Neuronal stem cell (in vitro differentiated cells): ENCODE data around the gene KANSL1.
"Not testable (repeated sequence)": the region's sequence is repeated elsewhere in the genome, so short reads cannot be mapped to it uniquely, and the experiment has no call there.

Experiments
- DNase-seq: peaks from one replicate; pipeline ENCODE4 v3.0.0-alpha.2; 2013; ENCODE audit warnings: low spot score
- H2AFZ ChIP-seq: one replicate; pipeline ENCODE4 v1.6.1; 2013; ENCODE audit warnings: mild to moderate bottlenecking, low read length, inconsistent platforms
- H2AK5ac ChIP-seq: 2 replicates; pipeline ENCODE4 v1.6.1; 2013; ENCODE audit warnings: low read depth, mild to moderate bottlenecking, inconsistent platforms, low read length, moderate library complexity, mixed read lengths
- H2BK120ac ChIP-seq: 2 replicates; pipeline ENCODE4 v1.6.1; 2013; ENCODE audit warnings: low read depth, mild to moderate bottlenecking, inconsistent platforms, low read length, moderate library complexity, mixed read lengths
- H2BK12ac ChIP-seq: one replicate; pipeline ENCODE4 v1.6.1; 2013; ENCODE audit warnings: low read length, inconsistent platforms
- H2BK15ac ChIP-seq: 2 replicates; pipeline ENCODE4 v1.6.1; 2013; ENCODE audit warnings: mild to moderate bottlenecking, low read length, inconsistent platforms, mixed read lengths
- H2BK5ac ChIP-seq: one replicate; pipeline ENCODE4 v1.6.1; 2013; ENCODE audit warnings: inconsistent platforms, mild to moderate bottlenecking, low read length, moderate library complexity
- H3K14ac ChIP-seq: one replicate; pipeline ENCODE4 v1.6.1; 2013; ENCODE audit warnings: low read length, inconsistent platforms
- H3K18ac ChIP-seq: 2 replicates; pipeline ENCODE4 v1.6.1; 2013; ENCODE audit warnings: low read length, inconsistent platforms
- H3K23ac ChIP-seq: 2 replicates; pipeline ENCODE4 v1.6.1; 2013; ENCODE audit warnings: low read depth, mild to moderate bottlenecking, mixed read lengths, low read length, inconsistent platforms; ENCODE audit not compliant: poor library complexity
- H3K27ac ChIP-seq: replicated peaks from 3 replicates; pipeline ENCODE4 v1.5.1; 2013; ENCODE audit warnings: low read length, inconsistent platforms
- H3K27me3 ChIP-seq, 3 experiments: 2 replicates each; pipeline ENCODE4 v1.6.1; 2013; ENCODE audit warnings: low read length in 3 of 3, mild to moderate bottlenecking in 2 of 3, inconsistent platforms in 1 of 3, low read depth in 1 of 3, mixed read lengths in 1 of 3, moderate library complexity in 1 of 3; ENCODE audit not compliant: control insufficient read depth in 3 of 3, insufficient read depth in 3 of 3
- H3K36me3 ChIP-seq, 2 donors: replicated peaks in 1 of 2; 2 replicates each; pipeline ENCODE4 v1.6.1; 2013; ENCODE audit warnings: low read length in 2 of 2; ENCODE audit not compliant: control insufficient read depth in 2 of 2, insufficient read depth in 2 of 2
- H3K4ac ChIP-seq: 2 replicates; pipeline ENCODE4 v1.6.1; 2013; ENCODE audit warnings: inconsistent platforms, mild to moderate bottlenecking, low read length, moderate library complexity
- H3K4me1 ChIP-seq, 2 donors: 1 replicate in 1 of 2; 2 replicates in 1 of 2; pipeline ENCODE4 v1.6.1; 2013; ENCODE audit warnings: low read length in 2 of 2, low read depth in 1 of 2; ENCODE audit not compliant: control insufficient read depth in 2 of 2, insufficient read depth in 1 of 2
- H3K4me2 ChIP-seq: one replicate; pipeline ENCODE4 v1.6.1; 2013; ENCODE audit warnings: mild to moderate bottlenecking, low read length, inconsistent platforms; ENCODE audit not compliant: insufficient read depth, poor library complexity, severe bottlenecking
- H3K4me3 ChIP-seq, 2 donors: 2 replicates each; pipeline ENCODE4 v1.5.1; 2013; ENCODE audit warnings: low read length in 2 of 2, mild to moderate bottlenecking in 2 of 2, inconsistent platforms in 1 of 2, moderate library complexity in 1 of 2
- H3K79me1 ChIP-seq: one replicate; pipeline ENCODE4 v1.6.1; 2013; ENCODE audit warnings: low read depth, mild to moderate bottlenecking, inconsistent platforms, low read length, moderate library complexity
- H3K9ac ChIP-seq: one replicate; pipeline ENCODE4 v1.6.1; 2013; ENCODE audit warnings: mild to moderate bottlenecking, low read depth, low read length, inconsistent platforms; ENCODE audit not compliant: poor library complexity
- H3K9me3 ChIP-seq, 2 donors: replicated peaks in 1 of 2; 2 replicates each; pipeline versions ENCODE3 to v1.6.1; 2013; ENCODE audit warnings: low read length in 2 of 2, mild to moderate bottlenecking in 2 of 2, inconsistent platforms in 1 of 2, low read depth in 1 of 2, mixed read lengths in 1 of 2, moderate library complexity in 1 of 2; ENCODE audit not compliant: control insufficient read depth in 2 of 2, insufficient read depth in 1 of 2
- H4K8ac ChIP-seq: one replicate; pipeline ENCODE4 v1.6.1; 2013; ENCODE audit warnings: low read depth, mild to moderate bottlenecking, inconsistent platforms, low read length, moderate library complexity
- H4K91ac ChIP-seq: one replicate; pipeline ENCODE4 v1.6.1; 2013; ENCODE audit warnings: low read length, low read depth, mild to moderate bottlenecking, inconsistent platforms; ENCODE audit not compliant: poor library complexity
- whole genome bisulfite sequencing, 2 donors: extraction: QIAGEN DNeasy Blood & Tissue Kit; methylation state at CpG; one replicate each; pipeline ENCODE4 v1.1.7; 2013; ENCODE audit warnings: missing lambda C conversion rate in 2 of 2, mixed read lengths in 1 of 2; ENCODE audit not compliant: insufficient read length in 2 of 2, insufficient replicate concordance in 1 of 2; ENCODE audit errors: extremely low coverage in 2 of 2; 5-methylcytosine and 5-hydroxymethylcytosine counted together

The KANSL1 gene

GRCh38 chr17:46191322-46192188 is 1.7 kb downstream of the KANSL1 start:
- Histone ChIP-seq H2BK120ac (no peak overlapping the region), H3K4me3 (peak overlapping the region; percentile 81 to 87), H3K4ac (no peak overlapping the region), H3K27me3 (no peaks in the 10 kb centered on the region), H4K91ac (no peak overlapping the region), H3K18ac (no peak overlapping the region), H3K9ac (peak overlapping the region; percentile 7), H4K8ac (no peak overlapping the region), H3K36me3 (peaks cover 0 to 17% of the 10 kb centered on the region in 2 donors), H3K27ac (peak overlapping the region; percentile 99), H3K4me2 (peak overlapping the region; percentile 85), H3K14ac (no peak overlapping the region), H3K23ac (no peak overlapping the region), H2BK5ac (no peak overlapping the region), H3K9me3 (no peaks in the 10 kb centered on the region), H2BK12ac (no peak overlapping the region), H3K79me1 (no peaks in the 10 kb centered on the region), H2AFZ (no peak overlapping the region), H2AK5ac (no peak overlapping the region), H3K4me1 (peaks cover 2 to 14% of the 10 kb centered on the region in 2 donors), H2BK15ac (no peak overlapping the region)
- no CpG with 5 or more reads among the region's 20 CpGs for WGBS, 2 donors
- DNase-seq: peak; percentile 52

- no peak overlapping the region for H3K14ac ChIP-seq
- H2BK120ac ChIP-seq: no peak overlapping the region
- H3K4ac ChIP-seq: no peak overlapping the region
- no peak overlapping the region for H3K23ac ChIP-seq
- no peaks in the 10 kb centered on the region for H3K79me1 ChIP-seq
- no peak overlapping the region for H2AFZ ChIP-seq
- H2BK15ac ChIP-seq: no peak overlapping the region
- H3K4me3 ChIP-seq: peak overlapping the region in 1 of 2 donors; percentile 81
- no CpG with 5 or more reads among the region's 4 CpGs for WGBS, 2 donors
- peaks cover 2 to 14% of the 10 kb centered on the region in 2 donors for H3K4me1 ChIP-seq
- no peak overlapping the region for H2BK5ac ChIP-seq
- no peak overlapping the region for H2BK12ac ChIP-seq
- H3K18ac ChIP-seq: no peak overlapping the region
- H3K36me3 ChIP-seq: peaks cover 0 to 15% of the 10 kb centered on the region in 2 donors
- H2AK5ac ChIP-seq: no peak overlapping the region
- H3K4me2 ChIP-seq: no peak overlapping the region
- H3K27ac ChIP-seq: no peak overlapping the region
- no peak overlapping the region for H3K9ac ChIP-seq
- no peak for DNase-seq
- no peak overlapping the region for H4K91ac ChIP-seq
- no peaks in the 10 kb centered on the region for H3K9me3 ChIP-seq
- no peak overlapping the region for H4K8ac ChIP-seq
- no peaks in the 10 kb centered on the region for H3K27me3 ChIP-seq
Observed at GRCh38 chr17:46190763-46191162, 2.5 kb downstream of the KANSL1 start.

DNA sequence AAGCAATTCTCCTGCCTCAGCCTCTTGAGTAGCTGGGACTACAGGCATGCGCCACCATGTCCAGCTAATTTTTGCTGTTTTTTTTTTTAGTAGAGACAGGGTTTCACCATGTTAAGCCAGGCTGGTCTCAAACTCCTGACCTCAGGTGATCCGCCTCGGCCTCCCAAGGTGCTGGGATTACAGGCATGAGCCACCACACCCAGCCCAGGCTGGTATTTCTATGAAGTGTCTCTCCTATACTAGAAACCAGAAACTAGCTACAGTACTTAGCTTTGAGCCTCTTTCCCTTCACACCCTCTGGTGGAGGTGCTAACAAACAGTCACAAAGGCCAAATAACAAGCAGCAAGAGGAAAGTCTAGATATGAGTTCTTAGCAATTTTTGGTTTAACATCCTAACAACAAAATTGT is 6.4 kb downstream of the KANSL1 start:
- not testable (repeated sequence) for H3K4me2 ChIP-seq, H2AFZ ChIP-seq, H2BK5ac ChIP-seq, H2AK5ac ChIP-seq, H3K9ac ChIP-seq, H3K27me3 ChIP-seq, H3K79me1 ChIP-seq, H3K23ac ChIP-seq, H3K14ac ChIP-seq, H3K9me3 ChIP-seq, H4K8ac ChIP-seq, H3K27ac ChIP-seq, H3K4me3 ChIP-seq, DNase-seq, H2BK12ac ChIP-seq, H4K91ac ChIP-seq, H2BK15ac ChIP-seq, H3K18ac ChIP-seq, H2BK120ac ChIP-seq, H3K4ac ChIP-seq
- Histone ChIP-seq H3K36me3 (peaks cover 0 to 27% of the 10 kb centered on the region in 2 donors), H3K4me1 (peaks cover 10% of the 10 kb centered on the region in 2 donors)
- WGBS, 2 donors: no CpG with 5 or more reads among the region's 3 CpGs

DNA sequence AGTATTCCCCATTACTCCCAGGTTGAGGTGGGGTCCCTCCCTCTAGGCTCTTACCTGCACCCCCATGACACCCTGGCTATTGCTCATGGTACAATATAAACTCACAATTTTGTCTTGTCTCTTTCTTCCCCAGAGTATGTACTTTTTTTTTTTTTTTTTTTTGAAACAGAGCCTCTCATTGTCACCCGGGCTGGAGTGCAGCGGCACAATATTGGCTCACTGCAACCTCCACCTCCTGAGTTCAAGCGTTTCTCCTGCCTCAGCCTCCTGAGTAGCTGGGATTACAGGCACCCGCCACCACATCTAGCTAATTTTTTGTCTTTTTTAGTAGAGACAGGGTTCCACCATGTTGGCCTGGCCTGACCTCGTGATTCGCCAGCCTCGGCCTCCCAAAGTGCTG is 8.5 kb downstream of the KANSL1 start:
- H3K18ac ChIP-seq: no peak overlapping the region
- H2BK120ac ChIP-seq: no peak overlapping the region
- H4K91ac ChIP-seq: no peak overlapping the region
- no peak overlapping the region for H3K14ac ChIP-seq
- no peak overlapping the region for H2BK12ac ChIP-seq
- peaks cover 2 to 10% of the 10 kb centered on the region in 2 donors for H3K4me1 ChIP-seq
- no peak overlapping the region for H2BK15ac ChIP-seq
- H3K9me3 ChIP-seq: no peaks in the 10 kb centered on the region
- H4K8ac ChIP-seq: no peak overlapping the region
- no CpG with 5 or more reads among the region's 7 CpGs for WGBS, 2 donors
- H3K4ac ChIP-seq: no peak overlapping the region
- no peak overlapping the region for H3K27ac ChIP-seq
- H3K23ac ChIP-seq: no peak overlapping the region
- H3K4me2 ChIP-seq: no peak overlapping the region
- H3K27me3 ChIP-seq: no peaks in the 10 kb centered on the region
- H2AFZ ChIP-seq: no peak overlapping the region
- peaks cover 6% of the 10 kb centered on the region for H3K79me1 ChIP-seq
- no peak overlapping the region for H3K4me3 ChIP-seq
- DNase-seq: no peak
- H2BK5ac ChIP-seq: no peak overlapping the region
- peak overlapping the region; percentile 15 for H3K9ac ChIP-seq
- H3K36me3 ChIP-seq: peaks cover 0 to 30% of the 10 kb centered on the region in 2 donors
- H2AK5ac ChIP-seq: no peak overlapping the region
